Measurements from ENCODE around the gene USP17L30.
"Not testable (repeated sequence)": the region's sequence is repeated elsewhere in the genome, so short reads cannot be mapped to it uniquely, and the experiment has no call there.

USP17L30 gene, protein sequence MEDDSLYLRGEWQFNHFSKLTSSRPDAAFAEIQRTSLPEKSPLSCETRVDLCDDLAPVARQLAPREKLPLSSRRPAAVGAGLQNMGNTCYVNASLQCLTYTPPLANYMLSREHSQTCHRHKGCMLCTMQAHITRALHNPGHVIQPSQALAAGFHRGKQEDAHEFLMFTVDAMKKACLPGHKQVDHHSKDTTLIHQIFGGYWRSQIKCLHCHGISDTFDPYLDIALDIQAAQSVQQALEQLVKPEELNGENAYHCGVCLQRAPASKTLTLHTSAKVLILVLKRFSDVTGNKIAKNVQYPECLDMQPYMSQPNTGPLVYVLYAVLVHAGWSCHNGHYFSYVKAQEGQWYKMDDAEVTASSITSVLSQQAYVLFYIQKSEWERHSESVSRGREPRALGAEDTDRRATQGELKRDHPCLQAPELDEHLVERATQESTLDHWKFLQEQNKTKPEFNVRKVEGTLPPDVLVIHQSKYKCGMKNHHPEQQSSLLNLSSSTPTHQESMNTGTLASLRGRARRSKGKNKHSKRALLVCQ

DNA sequence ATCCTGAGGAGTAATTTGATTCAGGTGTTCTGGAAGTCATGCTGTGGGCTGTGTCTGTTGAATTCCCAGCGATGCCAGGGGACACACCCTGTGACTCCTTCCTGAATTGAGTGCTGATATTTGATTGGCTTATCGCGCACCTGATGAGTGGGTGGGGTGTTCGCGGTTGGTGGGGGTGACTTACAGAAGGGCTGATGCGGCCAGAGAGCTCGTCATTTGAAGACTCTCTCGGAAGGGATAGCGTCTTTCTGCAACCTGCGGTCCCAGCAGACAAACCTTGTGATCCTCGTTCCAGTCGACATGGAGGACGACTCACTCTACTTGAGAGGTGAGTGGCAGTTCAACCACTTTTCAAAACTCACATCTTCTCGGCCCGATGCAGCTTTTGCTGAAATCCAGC lies at the start of gene USP17L30:
USP17L30 (plus strand) TSS at position 301 of the 400 bp plus-strand sequence; CDS start at position 301, 0 bp downstream.
- not testable (repeated sequence) for DNase-seq (ENCODE audit: low read depth)

DNA sequence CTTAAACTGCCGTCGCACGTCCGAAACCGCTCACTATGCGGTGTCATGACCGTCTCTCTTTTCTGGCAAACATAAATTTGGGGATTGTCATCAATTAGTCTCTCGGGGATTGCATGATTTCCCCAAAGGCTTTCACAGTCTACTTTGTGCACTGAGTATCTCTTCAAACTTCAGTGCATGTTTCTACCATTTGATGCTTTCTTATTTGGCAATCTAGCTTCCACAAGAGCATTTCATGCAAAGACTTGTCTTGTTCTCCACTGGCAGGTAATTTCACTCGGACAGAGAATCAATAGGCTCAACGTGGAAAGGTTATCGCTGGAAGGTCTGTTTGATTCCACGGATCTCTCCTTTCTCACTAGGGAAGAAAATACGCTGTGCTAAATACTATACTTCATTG lies 38.7 kb upstream of the USP17L30 start:
- not testable (repeated sequence) for DNase-seq (ENCODE audit: low read depth)

DNA sequence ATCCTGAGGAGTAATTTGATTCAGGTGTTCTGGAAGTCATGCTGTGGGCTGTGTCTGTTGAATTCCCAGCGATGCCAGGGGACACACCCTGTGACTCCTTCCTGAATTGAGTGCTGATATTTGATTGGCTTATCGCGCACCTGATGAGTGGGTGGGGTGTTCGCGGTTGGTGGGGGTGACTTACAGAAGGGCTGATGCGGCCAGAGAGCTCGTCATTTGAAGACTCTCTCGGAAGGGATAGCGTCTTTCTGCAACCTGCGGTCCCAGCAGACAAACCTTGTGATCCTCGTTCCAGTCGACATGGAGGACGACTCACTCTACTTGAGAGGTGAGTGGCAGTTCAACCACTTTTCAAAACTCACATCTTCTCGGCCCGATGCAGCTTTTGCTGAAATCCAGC lies 38.1 kb upstream of the USP17L30 start, which contains the start of gene USP17L24:
USP17L24 (plus strand) TSS at position 301 of the 400 bp plus-strand sequence; CDS start at position 301, 0 bp downstream.
- DNase-seq (ENCODE audit: low read depth) = not testable (repeated sequence)

DNA sequence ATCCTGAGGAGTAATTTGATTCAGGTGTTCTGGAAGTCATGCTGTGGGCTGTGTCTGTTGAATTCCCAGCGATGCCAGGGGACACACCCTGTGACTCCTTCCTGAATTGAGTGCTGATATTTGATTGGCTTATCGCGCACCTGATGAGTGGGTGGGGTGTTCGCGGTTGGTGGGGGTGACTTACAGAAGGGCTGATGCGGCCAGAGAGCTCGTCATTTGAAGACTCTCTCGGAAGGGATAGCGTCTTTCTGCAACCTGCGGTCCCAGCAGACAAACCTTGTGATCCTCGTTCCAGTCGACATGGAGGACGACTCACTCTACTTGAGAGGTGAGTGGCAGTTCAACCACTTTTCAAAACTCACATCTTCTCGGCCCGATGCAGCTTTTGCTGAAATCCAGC lies 33.3 kb upstream of the USP17L30 start, which contains the start of gene USP17L25:
USP17L25 (plus strand) TSS at position 301 of the 400 bp plus-strand sequence; CDS start at position 301, 0 bp downstream.
- not testable (repeated sequence) for DNase-seq (ENCODE audit: low read depth)

GRCh38 chr4:9334358-9334757 lies 28.6 kb upstream of the USP17L30 start, which contains the start of gene USP17L26:
Gene USP17L26, plus strand, starts transcription at chr4:9334658. Its CDS starts 0 bp downstream, at chr4:9334658.
- not testable (repeated sequence) for DNase-seq (ENCODE audit: low read depth)

- not testable (repeated sequence) for DNase-seq (ENCODE audit: low read depth)
Observed at GRCh38 chr4:9339103-9339502, 23.8 kb upstream of the USP17L30 start, which contains the start of gene USP17L5. Gene USP17L5, plus strand, starts transcription at chr4:9339403. Its CDS starts 0 bp downstream, at chr4:9339403.

DNA sequence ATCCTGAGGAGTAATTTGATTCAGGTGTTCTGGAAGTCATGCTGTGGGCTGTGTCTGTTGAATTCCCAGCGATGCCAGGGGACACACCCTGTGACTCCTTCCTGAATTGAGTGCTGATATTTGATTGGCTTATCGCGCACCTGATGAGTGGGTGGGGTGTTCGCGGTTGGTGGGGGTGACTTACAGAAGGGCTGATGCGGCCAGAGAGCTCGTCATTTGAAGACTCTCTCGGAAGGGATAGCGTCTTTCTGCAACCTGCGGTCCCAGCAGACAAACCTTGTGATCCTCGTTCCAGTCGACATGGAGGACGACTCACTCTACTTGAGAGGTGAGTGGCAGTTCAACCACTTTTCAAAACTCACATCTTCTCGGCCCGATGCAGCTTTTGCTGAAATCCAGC lies 19.1 kb upstream of the USP17L30 start, which contains the start of gene USP17L27:
USP17L27 (plus strand) TSS at position 301 of the 400 bp plus-strand sequence; CDS start at position 301, 0 bp downstream.
- not testable (repeated sequence) for DNase-seq (ENCODE audit: low read depth)

DNA sequence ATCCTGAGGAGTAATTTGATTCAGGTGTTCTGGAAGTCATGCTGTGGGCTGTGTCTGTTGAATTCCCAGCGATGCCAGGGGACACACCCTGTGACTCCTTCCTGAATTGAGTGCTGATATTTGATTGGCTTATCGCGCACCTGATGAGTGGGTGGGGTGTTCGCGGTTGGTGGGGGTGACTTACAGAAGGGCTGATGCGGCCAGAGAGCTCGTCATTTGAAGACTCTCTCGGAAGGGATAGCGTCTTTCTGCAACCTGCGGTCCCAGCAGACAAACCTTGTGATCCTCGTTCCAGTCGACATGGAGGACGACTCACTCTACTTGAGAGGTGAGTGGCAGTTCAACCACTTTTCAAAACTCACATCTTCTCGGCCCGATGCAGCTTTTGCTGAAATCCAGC lies 14.3 kb upstream of the USP17L30 start, which contains the start of gene USP17L28:
USP17L28 (plus strand) TSS at position 301 of the 400 bp plus-strand sequence; CDS start at position 301, 0 bp downstream.
- not testable (repeated sequence) for DNase-seq (ENCODE audit: low read depth)

GRCh38 chr4:9350866-9351265 lies 12.1 kb upstream of the USP17L30 start:
- DNase-seq (ENCODE audit: low read depth) = not testable (repeated sequence)

DNA sequence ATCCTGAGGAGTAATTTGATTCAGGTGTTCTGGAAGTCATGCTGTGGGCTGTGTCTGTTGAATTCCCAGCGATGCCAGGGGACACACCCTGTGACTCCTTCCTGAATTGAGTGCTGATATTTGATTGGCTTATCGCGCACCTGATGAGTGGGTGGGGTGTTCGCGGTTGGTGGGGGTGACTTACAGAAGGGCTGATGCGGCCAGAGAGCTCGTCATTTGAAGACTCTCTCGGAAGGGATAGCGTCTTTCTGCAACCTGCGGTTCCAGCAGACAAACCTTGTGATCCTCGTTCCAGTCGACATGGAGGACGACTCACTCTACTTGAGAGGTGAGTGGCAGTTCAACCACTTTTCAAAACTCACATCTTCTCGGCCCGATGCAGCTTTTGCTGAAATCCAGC lies 9.6 kb upstream of the USP17L30 start, which contains the start of gene USP17L29:
USP17L29 (plus strand) TSS at position 301 of the 400 bp plus-strand sequence; CDS start at position 301, 0 bp downstream.
- not testable (repeated sequence) for DNase-seq (ENCODE audit: low read depth)

DNA sequence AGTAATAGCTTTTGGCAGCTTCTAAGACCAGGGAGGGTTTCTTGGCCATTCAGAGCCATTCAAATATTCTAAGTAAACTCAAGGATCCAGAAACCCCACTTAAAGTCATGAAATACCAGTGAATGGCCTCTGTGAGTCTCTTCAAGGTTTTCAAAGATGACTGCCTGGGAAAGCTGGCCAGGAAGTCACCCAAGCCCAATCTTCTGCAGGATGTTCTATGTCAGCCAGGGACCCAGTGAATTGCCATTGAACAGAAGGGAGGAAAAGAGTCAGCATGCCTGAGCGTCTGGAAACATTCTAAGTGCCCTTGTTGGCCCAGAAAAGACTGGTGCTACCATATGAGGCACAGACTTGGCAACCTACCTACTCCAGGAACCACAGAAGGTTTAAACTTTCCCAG lies 17.0 kb downstream of the USP17L30 start:
- not testable (repeated sequence) for DNase-seq (ENCODE audit: low read depth)

DNA sequence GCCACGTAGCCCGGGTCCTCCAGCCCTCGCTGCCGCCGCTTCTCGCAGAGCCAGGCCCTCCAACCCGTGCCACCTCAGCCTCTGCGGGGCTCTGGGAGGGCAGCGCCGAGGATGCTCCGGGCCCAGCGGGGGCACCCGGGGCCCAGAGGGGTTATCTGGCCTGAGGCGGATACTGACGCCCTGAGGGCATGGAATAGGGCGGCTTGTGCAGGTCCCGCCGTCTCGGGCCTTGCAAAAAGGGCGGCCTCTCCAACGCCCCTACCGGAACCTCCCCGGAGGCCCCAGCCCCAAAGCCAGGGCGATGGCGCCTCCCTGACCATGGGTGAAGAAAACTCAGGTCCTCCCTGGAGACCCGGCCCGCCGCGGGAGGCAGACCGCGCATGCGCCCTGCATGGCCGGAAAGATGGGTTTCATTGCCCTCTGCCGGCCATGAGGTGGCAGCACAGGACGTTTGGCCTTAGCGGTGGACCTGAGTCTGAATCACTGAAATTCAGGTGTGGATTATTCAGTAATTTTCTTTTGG lies 18.1 kb downstream of the USP17L30 start:
- not testable (repeated sequence) for DNase-seq (ENCODE audit: low read depth)

GRCh38 chr4:9384126-9384525 lies 21.2 kb downstream of the USP17L30 start:
- no peak for DNase-seq (ENCODE audit: low read depth)

GRCh38 chr4:9389001-9389400 lies 26.1 kb downstream of the USP17L30 start:
- not testable (repeated sequence) for DNase-seq (ENCODE audit: low read depth)

DNA sequence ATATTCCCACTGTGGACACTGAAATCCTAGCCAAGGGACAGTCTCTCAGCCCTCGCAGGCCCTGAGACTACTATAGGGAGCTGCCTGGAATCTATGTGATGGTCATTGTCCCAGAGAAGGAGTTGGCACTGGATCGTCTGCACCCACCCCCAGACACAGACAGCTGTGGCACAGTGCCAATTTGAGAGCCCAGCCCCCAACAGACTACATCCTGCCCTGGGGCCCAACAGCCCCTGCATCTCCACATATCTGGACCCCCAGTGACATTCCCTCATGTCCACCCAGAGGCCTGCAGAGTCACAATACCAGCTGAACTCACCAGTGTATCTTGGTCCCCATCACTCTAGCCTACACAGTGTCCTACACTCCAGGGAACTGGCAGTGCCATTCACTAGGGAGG lies 42.8 kb downstream of the USP17L30 start:
- DNase-seq (ENCODE audit: low read depth) = not testable (repeated sequence)

GRCh38 chr4:9406491-9406890 lies 43.6 kb downstream of the USP17L30 start:
- not testable (repeated sequence) for DNase-seq (ENCODE audit: low read depth)

- no peak for DNase-seq (ENCODE audit: low read depth)
Observed at GRCh38 chr4:9409793-9410192, 46.9 kb downstream of the USP17L30 start.
